K562 (cell line): ENCODE measurements around the gene CHCHD1. TPM values are rescaled to one million over a fixed set of nuclear protein-coding genes. Genes with fewer than 3 reads are reported as not detected.
A peak's percentile ranks its signal among the peaks of the same experiment; 100 is the strongest.

Experiments used
- ATAC-seq: fragments of 200-7000 bp; cut with Tn5 transposase; 3 replicates; pipeline ENCODE4 v1.9.1; 2020; ENCODE audit warnings: moderate library complexity
- BruUV-seq: library from RNA; stranded (reverse); fragments of 400-500 nt; replicated peaks from 2 replicates; lab custom pipeline; 2021; lab: Mats Ljungman, UMichigan
- CTCF ChIA-PET: fragments of 300-600 bp; formaldehyde crosslinking; extraction: SDS; loops from one replicate; lab custom pipeline; 2021; ENCODE audit warnings: low intra/inter-chr PET ratio; lab: Yijun Ruan, JAX
- POLR2A ChIA-PET: fragments of 300-600, 350-650 bp; sonication (Branson Sonifier 250); formaldehyde crosslinking; extraction: SDS; loops from one replicate; lab custom pipeline; 2021; ENCODE audit warnings: antibody characterized with exemption, inconsistent platforms; lab: Yijun Ruan, JAX
- DNase-seq, 4 experiments: peaks; one replicate each; pipeline versions ENCODE4 v3.0.0 to v3.0.0-alpha.2; 2011 to 2018; ENCODE audit warnings: low spot score in 3 of 4, mixed read lengths in 3 of 4; ENCODE audit errors: extremely low read depth in 1 of 4
- FAIRE-seq: peaks from 2 replicates; lab custom pipeline; 2011; peaks lifted over from hg19 to GRCh38; lab: Jason Lieb, UNC
- H2AFZ ChIP-seq: 2 replicates; pipeline ENCODE4 v1.6.0; 2011; ENCODE audit warnings: low read depth, low read length, control low read depth, inconsistent platforms
- H3K27ac ChIP-seq: fragments of 200-600 bp; 3 replicates; pipeline ENCODE4 v1.8.0; 2011; ENCODE audit warnings: low read depth, mild to moderate bottlenecking, control low read depth, inconsistent platforms, low read length, moderate library complexity, mixed read lengths; ENCODE audit errors: extremely low read depth
- H3K27me3 ChIP-seq, 2 experiments: fragments of 300-600 bp in 1 of 2; 2 replicates in 1 of 2; 3 replicates in 1 of 2; pipeline versions ENCODE4 v1.6.0 to v1.8.0; 2011; ENCODE audit warnings: inconsistent platforms in 2 of 2, low read length in 2 of 2, mild to moderate bottlenecking in 1 of 2, mixed read lengths in 1 of 2, moderate library complexity in 1 of 2; ENCODE audit not compliant: control insufficient read depth in 2 of 2, insufficient read depth in 2 of 2
- H3K36me3 ChIP-seq: fragments of 300-600 bp; 3 replicates; pipeline ENCODE4 v1.8.0; 2011; ENCODE audit warnings: mild to moderate bottlenecking, low read length, inconsistent platforms; ENCODE audit not compliant: control insufficient read depth, insufficient read depth
- H3K4me1 ChIP-seq, 2 experiments: fragments of 200-600 bp in 1 of 2; replicated peaks in 1 of 2; 2 replicates in 1 of 2; 3 replicates in 1 of 2; pipeline versions ENCODE4 v1.5.1 to v1.8.0; 2011; ENCODE audit warnings: inconsistent platforms in 2 of 2, low read length in 2 of 2, mild to moderate bottlenecking in 1 of 2, mixed read lengths in 1 of 2, moderate library complexity in 1 of 2; ENCODE audit not compliant: control insufficient read depth in 2 of 2, insufficient read depth in 2 of 2
- H3K4me2 ChIP-seq: 2 replicates; pipeline ENCODE4 v1.6.1; 2011; ENCODE audit warnings: low read length, control low read depth, inconsistent platforms, mixed read lengths; ENCODE audit not compliant: insufficient read depth
- H3K4me3 ChIP-seq: fragments of 200-600 bp; sonication (generic), shearing (Covaris generic); 2 replicates; pipeline ENCODE4 v1.5.1; 2016; ENCODE audit warnings: control low read depth, inconsistent platforms
- H3K79me2 ChIP-seq: fragments of 200-600 bp; 3 replicates; pipeline ENCODE4 v1.8.0; 2011; ENCODE audit warnings: low read length, inconsistent platforms; ENCODE audit not compliant: control insufficient read depth, insufficient read depth
- H3K9ac ChIP-seq, 2 experiments: 2 replicates each; pipeline versions ENCODE4 v1.6.0 to v1.6.1; 2011; ENCODE audit warnings: low read depth in 2 of 2, low read length in 2 of 2, control low read depth in 1 of 2, inconsistent platforms in 1 of 2, mild to moderate bottlenecking in 1 of 2, mixed read lengths in 1 of 2; ENCODE audit not compliant: insufficient read depth in 1 of 2
- H3K9me1 ChIP-seq: one replicate; pipeline ENCODE4 v1.6.0; 2011; ENCODE audit warnings: inconsistent platforms, mild to moderate bottlenecking, low read length, moderate library complexity; ENCODE audit not compliant: control insufficient read depth, insufficient read depth
- H3K9me3 ChIP-seq: replicated peaks from 2 replicates; pipeline ENCODE4 v1.5.1; 2011; ENCODE audit warnings: low read depth, low read length, inconsistent platforms; ENCODE audit not compliant: control insufficient read depth, insufficient read depth
- H4K20me1 ChIP-seq: replicated peaks from 2 replicates; pipeline ENCODE4 v1.6.1; 2011; ENCODE audit warnings: low read length, inconsistent platforms, mixed read lengths; ENCODE audit not compliant: control insufficient read depth, insufficient read depth
- ATF1 ChIP-seq, 2 experiments: fragments of 450-650 bp in 1 of 2; IDR thresholded peaks; 2 replicates each; pipeline ENCODE4 v1.6.1; 2016; ENCODE audit warnings: missing compliant biosample characterization in 1 of 2, missing genetic modification characterization in 1 of 2
- CEBPB ChIP-seq: fragments of 450-650 bp; IDR thresholded peaks from 2 replicates; pipeline ENCODE4 v1.6.1; 2016; ENCODE audit warnings: missing genetic modification characterization, missing compliant biosample characterization
- CLOCK ChIP-seq: fragments of 250-450 bp; sonication (Bioruptor Pico); IDR thresholded peaks from 2 replicates; pipeline ENCODE4 v1.4.0; 2020; ENCODE audit warnings: mild to moderate bottlenecking, moderate library complexity, borderline replicate concordance
- CUX1 ChIP-seq: fragments of 200-800 bp; sonication (Bioruptor generic); IDR thresholded peaks from 2 replicates; pipeline ENCODE4 v1.6.1; 2016; ENCODE audit warnings: missing genetic modification characterization, missing compliant biosample characterization
- HDAC8 ChIP-seq: fragments of 450-650 bp; IDR thresholded peaks from 2 replicates; pipeline ENCODE4 v1.6.1; 2016; ENCODE audit warnings: mild to moderate bottlenecking, missing genetic modification characterization, moderate library complexity, missing compliant biosample characterization
- MAZ ChIP-seq, 2 experiments: fragments of 450-650 bp in 1 of 2; sonication (generic) in 1 of 2; formaldehyde crosslinking; IDR thresholded peaks in 1 of 2; conservative IDR thresholded peaks in 1 of 2; 2 replicates each; pipeline versions ENCODE4 v1.4.0 to v1.5.0; 2020; ENCODE audit warnings: mild to moderate bottlenecking in 1 of 2, missing genetic modification reagents in 1 of 2
- NFXL1 ChIP-seq: fragments of 450-650 bp; formaldehyde crosslinking; IDR thresholded peaks from 2 replicates; pipeline ENCODE4 v1.4.0; 2021; ENCODE audit warnings: mild to moderate bottlenecking
- PTRF ChIP-seq: fragments of 450-650 bp; IDR thresholded peaks from 2 replicates; pipeline ENCODE4 v1.6.1; 2016; ENCODE audit warnings: mild to moderate bottlenecking, missing genetic modification characterization, missing compliant biosample characterization
- RHOXF2B ChIP-seq: fragments of 250-450 bp; sonication (Bioruptor Pico); conservative IDR thresholded peaks from 2 replicates; pipeline ENCODE4 v1.5.1; 2021
- ZBTB43 ChIP-seq: sonication (generic); formaldehyde crosslinking; IDR thresholded peaks from 2 replicates; pipeline ENCODE4 v1.8.0; 2023; ENCODE audit warnings: mild to moderate bottlenecking, missing genetic modification reagents
- ZNF583 ChIP-seq: fragments of 250-450 bp; sonication (Bioruptor Pico); IDR thresholded peaks from 2 replicates; pipeline ENCODE4 v1.4.0; 2020
- ZNF778 ChIP-seq: fragments of 450-650 bp; formaldehyde crosslinking; IDR thresholded peaks from 2 replicates; pipeline ENCODE4 v1.4.0; 2020; ENCODE audit warnings: mild to moderate bottlenecking, moderate library complexity
- WGBS: fragments of 100-300 bp; shearing (Covaris generic); methylation state at CpG from one replicate; pipeline ENCODE4 v1.1.6; 2016; ENCODE audit warnings: low coverage, mixed read lengths; ENCODE audit not compliant: insufficient coverage; ENCODE audit errors: missing lambda C conversion rate; 5-methylcytosine and 5-hydroxymethylcytosine counted together
- in situ Hi-C: fragments of 300-500 bp; cut with MboI; formaldehyde crosslinking; loops from 4 replicates; pipeline ENCODE4 v1.15.0; 2018; ENCODE audit warnings: inconsistent platforms, mixed read lengths
- intact Hi-C: fragments of 100-400 bp; cut with micrococcal nuclease; formaldehyde crosslinking; loops from 2 replicates; pipeline ENCODE4 v1.14.2; 2022
- polyA plus RNA-seq, 8 experiments: library from polyadenylated mRNA; depleted of rRNA in 4 of 8; stranded (reverse) in 5 of 8; unstranded in 3 of 8; fragments of >200 nt; fragmentation: Nextera tagmentation in 2 of 8; fragmentation: Illumina TruSeq in 1 of 8; extraction: Ambion mirVana in 2 of 8; extraction: Trizol in 1 of 8; gene quantifications; 2 replicates each; pipeline versions ENCODE4 v1.2.1 to v1.2.3, GENCODE V29; 2011 to 2014; ENCODE audit warnings: inconsistent platforms in 1 of 8, missing spikeins in 1 of 8
- total RNA-seq, 7 experiments: library from RNA; depleted of rRNA in 6 of 7; stranded (reverse); fragments of >200 nt in 6 of 7; fragmentation: Illumina TruSeq in 2 of 7; extraction: Trizol in 2 of 7; gene quantifications; 2 replicates each; pipeline versions ENCODE4 v1.2.1 to v1.2.3, GENCODE V29; 2011 to 2021; ENCODE audit warnings: low replicate concordance in 1 of 7

CHCHD1 gene
- total and polyA plus RNA-seq, 9 of the 15 experiments (the other 6 are each of a cell fraction or from before 2014, with no cell fraction given), result 52.9 to 126 (median 83.4) TPM

GRCh38 chr10:73790886-73791625 lies 9.2 kb downstream of the CHCHD1 start:
- no peaks in the 10 kb centered on the region for H3K27me3 ChIP-seq

More at GRCh38 chr10:73790886-73791625, 9.2 kb downstream of the CHCHD1 start:
- Histone ChIP-seq H3K9me3 (no peaks in the 10 kb centered on the region), H4K20me1 (no peaks in the 10 kb centered on the region; the same call in 1 of the 2 replicates), H3K27ac (no peak overlapping the region), H3K79me2 (peaks cover 10% of the 10 kb centered on the region), H3K36me3 (peaks cover 68% of the 10 kb centered on the region; the same call in 2 of the 3 replicates), H3K4me1 (peaks cover 4 to 10% of the 10 kb centered on the region in 2 experiments; a peak in 3 of 5 replicates), H3K4me2 (no peak overlapping the region), H3K9me1 (no peaks in the 10 kb centered on the region), H3K4me3 (no peak overlapping the region), H3K9ac (peak overlapping the region in 1 of 2 experiments; percentile 33; a peak in 1 of 4 replicates), H2AFZ (no peak overlapping the region)
- TF ChIP-seq ZBTB43 (CRISPR knock-in tag), result no peak
- TF ChIP-seq HDAC8 (tag), result no peak
- TF ChIP-seq RHOXF2B (CRISPR knock-in tag), result no peak
- TF ChIP-seq ZNF778, result no peak
- TF ChIP-seq CLOCK (CRISPR knock-in tag), result no peak
- TF ChIP-seq CEBPB (tag), result no peak
- no peak for TF ChIP-seq PTRF (tag)
- TF ChIP-seq CUX1, result no peak
- no peak for TF ChIP-seq MAZ (CRISPR knock-in tag; conservative IDR thresholded peaks at IDR 0.05 in 1 of 2, IDR thresholded peaks at IDR 0.05 in 1 of 2)
- TF ChIP-seq ZNF583 (CRISPR knock-in tag), result no peak
- no peak for TF ChIP-seq ATF1 (CRISPR knock-in tag; IDR thresholded peaks at IDR 0.05)
- TF ChIP-seq ATF1 (tag; IDR thresholded peaks at IDR 0.05), result no peak
- no peak for TF ChIP-seq NFXL1 (CRISPR knock-in tag)
- DNase-seq, result no peak
- in situ Hi-C loops (no loop called here), intact Hi-C loops (no loop called here)
- ChIA-PET CTCF (no interaction called here), POLR2A (interaction anchor here (0.7 kb wide), 1 partner anchor 83 kb away, joined by 3 read pairs; no protein-coding TSS in a partner anchor)
- no peak for ATAC-seq
- FAIRE-seq, result no peak
- BruUV-seq, result no TSS peak
- 80% methylated on average over 22 of the region's 22 CpGs for WGBS
